Measurements from ENCODE around the gene GPATCH1. TPM values are rescaled to one million over a fixed set of nuclear protein-coding genes. Genes with fewer than 3 reads are reported as not detected.
"Not testable (repeated sequence)": the region's sequence is repeated elsewhere in the genome, so short reads cannot be mapped to it uniquely, and the experiment has no call there.

Gene GPATCH1
- total RNA-seq, 2 experiments from 2014 or later = 13.7 to 15.4 TPM

DNA sequence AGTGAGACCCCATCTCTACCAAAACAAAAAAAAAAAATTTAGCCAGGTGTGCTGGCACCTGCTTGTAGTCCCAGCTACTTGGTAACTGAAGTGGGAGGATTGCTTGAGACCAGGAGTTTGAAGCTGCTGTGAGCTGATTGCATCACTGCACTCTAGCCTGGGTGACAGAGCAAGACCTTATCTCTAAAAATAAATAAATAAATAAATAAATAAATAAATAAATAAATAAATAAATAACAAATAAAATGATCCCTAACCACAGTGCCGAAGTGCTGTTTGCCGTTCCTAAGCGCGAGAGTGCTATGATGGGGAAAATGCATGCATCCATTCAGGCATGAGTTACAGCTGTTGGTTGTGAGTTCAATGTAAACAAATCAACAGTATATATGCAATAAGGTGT is 78.2 kb downstream of the GPATCH1 start:
- Mint-ChIP-seq H3K9me3 (ENCODE audit: low read depth) (peaks cover 2% of the 10 kb centered on the region), H3K4me1 (peaks cover 39% of the 10 kb centered on the region), H3K27me3 (no peaks in the 10 kb centered on the region), H3K4me3 (no peak overlapping the region), H3K36me3 (peaks cover 5% of the 10 kb centered on the region), H3K27ac (no peak overlapping the region)
- CTCF ChIA-PET = interaction anchor here (1.9 to 9.6 kb wide), 4 partner anchors 15 to 34 kb away, joined by 8 to 112 read pairs (median 34); no protein-coding TSS in a partner anchor
- no peak for ATAC-seq
- no peak for DNase-seq

DNA sequence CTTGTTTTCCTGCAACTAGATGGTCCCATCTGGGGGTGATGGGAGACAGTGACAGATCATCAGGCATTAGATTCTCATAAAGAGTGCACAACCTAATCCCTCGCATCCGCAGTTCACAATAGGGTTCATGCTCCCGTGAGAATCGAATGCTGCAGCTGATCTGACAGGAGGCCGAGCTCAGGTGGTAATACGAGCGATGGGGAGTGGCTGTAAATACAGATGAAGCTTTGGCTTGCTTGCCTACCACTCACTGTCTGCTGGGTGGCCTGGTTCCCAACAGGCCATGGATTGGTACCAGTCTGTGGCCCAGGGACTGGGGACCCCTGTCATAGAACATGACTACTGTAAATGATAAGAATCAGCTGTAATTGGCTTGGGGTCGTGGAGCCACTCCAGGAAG is 78.9 kb downstream of the GPATCH1 start:
- Mint-ChIP-seq H3K4me1 (peaks cover 39% of the 10 kb centered on the region), H3K27ac (peak overlapping the region; percentile 94), H3K9me3 (ENCODE audit: low read depth) (peaks cover 2% of the 10 kb centered on the region), H3K36me3 (peaks cover 5% of the 10 kb centered on the region), H3K27me3 (no peaks in the 10 kb centered on the region), H3K4me3 (no peak overlapping the region)
- DNase-seq (no peak), ATAC-seq (no peak)
- CTCF ChIA-PET = interaction anchor here (1.0 to 9.6 kb wide), 6 partner anchors 8 to 34 kb away, joined by 3 to 112 read pairs (median 14); no protein-coding TSS in a partner anchor

- Mint-ChIP-seq H3K4me1 (peaks cover 39% of the 10 kb centered on the region), H3K27me3 (no peaks in the 10 kb centered on the region), H3K4me3 (no peak overlapping the region), H3K9me3 (ENCODE audit: low read depth) (peaks cover 2% of the 10 kb centered on the region), H3K36me3 (peaks cover 5% of the 10 kb centered on the region), H3K27ac (peak overlapping the region; percentile 94)
- ATAC-seq (no peak), DNase-seq (no peak)
- CTCF ChIA-PET = interaction anchor here (1.0 to 9.6 kb wide), 6 partner anchors 10 to 185 kb away, joined by 3 to 112 read pairs (median 14); no protein-coding TSS in a partner anchor
Observed at GRCh38 chr19:33161201-33161600, 80.2 kb downstream of the GPATCH1 start.

GRCh38 chr19:33163481-33163880 is 82.5 kb downstream of the GPATCH1 start:
- H3K9me3 Mint-ChIP-seq (ENCODE audit: low read depth) = peaks cover 6% of the 10 kb centered on the region
- ATAC-seq (no peak), DNase-seq (no peak)
- H3K36me3 Mint-ChIP-seq = peaks cover 13% of the 10 kb centered on the region
- no peak overlapping the region for H3K4me3 Mint-ChIP-seq
- CTCF ChIA-PET = interaction anchor here (9.6 kb wide), 1 partner anchor 14 kb away, joined by 112 read pairs; no protein-coding TSS in a partner anchor
- peaks cover 3% of the 10 kb centered on the region for H3K27me3 Mint-ChIP-seq
- H3K4me1 Mint-ChIP-seq = peaks cover 30% of the 10 kb centered on the region
- H3K27ac Mint-ChIP-seq = no peak overlapping the region

DNA sequence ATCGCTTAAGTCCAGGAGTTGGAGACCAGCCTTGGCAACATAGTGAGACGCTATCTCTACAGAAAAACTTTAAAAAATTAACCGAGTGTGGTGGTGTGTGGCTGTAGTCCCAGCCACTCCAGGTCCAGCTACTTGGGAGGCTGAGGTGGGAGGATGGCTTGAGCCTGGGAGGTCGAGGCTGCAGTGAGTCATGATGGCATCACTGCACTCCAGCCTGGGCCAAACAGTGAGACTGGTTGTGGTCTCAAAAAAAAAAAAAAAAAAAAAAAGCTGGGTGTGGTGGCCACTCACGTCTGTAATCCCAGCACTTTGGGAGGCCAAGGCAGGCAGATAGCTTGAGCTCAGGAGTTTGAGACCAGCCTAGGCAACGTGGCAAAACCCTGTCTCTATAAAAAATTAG is 85.1 kb downstream of the GPATCH1 start:
- ATAC-seq; DNase-seq; H3K27ac Mint-ChIP-seq; H3K9me3 Mint-ChIP-seq (ENCODE audit: low read depth); H3K27me3 Mint-ChIP-seq; H3K4me1 Mint-ChIP-seq; H3K4me3 Mint-ChIP-seq: not testable (repeated sequence)
- H3K36me3 Mint-ChIP-seq = peaks cover 15% of the 10 kb centered on the region
- CTCF ChIA-PET = interaction anchor here (1.0 to 1.5 kb wide), 3 partner anchors 22 to 612 kb away, joined by 3 read pairs; no protein-coding TSS in a partner anchor

DNA sequence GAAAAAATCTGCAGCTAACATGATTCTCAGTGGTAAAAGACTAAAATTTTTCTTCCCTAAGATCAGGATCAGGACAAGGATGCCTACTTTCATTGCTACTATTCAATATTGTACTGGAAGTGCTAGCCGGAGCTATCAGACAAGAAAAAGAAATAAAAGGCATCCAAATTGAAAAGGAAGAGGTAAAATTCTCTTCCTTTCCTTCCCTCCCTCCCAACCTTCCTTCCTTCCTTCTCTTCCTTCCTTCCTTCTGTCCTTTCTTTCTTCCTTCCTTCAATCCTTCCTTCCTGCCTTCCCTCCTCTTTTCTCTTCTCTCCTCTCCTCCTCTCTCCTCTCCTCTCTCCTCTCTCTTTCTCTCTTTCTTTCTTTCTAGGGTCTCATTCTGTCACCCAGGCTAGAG is 86.5 kb downstream of the GPATCH1 start:
- H3K27ac Mint-ChIP-seq = no peak overlapping the region
- CTCF ChIA-PET = no interaction called here
- H3K36me3 Mint-ChIP-seq = peaks cover 15% of the 10 kb centered on the region
- H3K9me3 Mint-ChIP-seq (ENCODE audit: low read depth) = peaks cover 7% of the 10 kb centered on the region
- ATAC-seq (no peak), DNase-seq (no peak)
- peaks cover under 1% of the 10 kb centered on the region for H3K4me1 Mint-ChIP-seq
- H3K4me3 Mint-ChIP-seq = no peak overlapping the region
- H3K27me3 Mint-ChIP-seq = peaks cover 3% of the 10 kb centered on the region

- ATAC-seq = no peak
- Mint-ChIP-seq H3K4me1 (peaks cover 3% of the 10 kb centered on the region), H3K4me3 (no peak overlapping the region), H3K9me3 (ENCODE audit: low read depth) (peaks cover 7% of the 10 kb centered on the region), H3K27ac (no peak overlapping the region), H3K27me3 (peaks cover 3% of the 10 kb centered on the region), H3K36me3 (peaks cover 17% of the 10 kb centered on the region)
- DNase-seq = no peak
- CTCF ChIA-PET = no interaction called here
Observed at GRCh38 chr19:33168528-33168927, 87.5 kb downstream of the GPATCH1 start.

DNA sequence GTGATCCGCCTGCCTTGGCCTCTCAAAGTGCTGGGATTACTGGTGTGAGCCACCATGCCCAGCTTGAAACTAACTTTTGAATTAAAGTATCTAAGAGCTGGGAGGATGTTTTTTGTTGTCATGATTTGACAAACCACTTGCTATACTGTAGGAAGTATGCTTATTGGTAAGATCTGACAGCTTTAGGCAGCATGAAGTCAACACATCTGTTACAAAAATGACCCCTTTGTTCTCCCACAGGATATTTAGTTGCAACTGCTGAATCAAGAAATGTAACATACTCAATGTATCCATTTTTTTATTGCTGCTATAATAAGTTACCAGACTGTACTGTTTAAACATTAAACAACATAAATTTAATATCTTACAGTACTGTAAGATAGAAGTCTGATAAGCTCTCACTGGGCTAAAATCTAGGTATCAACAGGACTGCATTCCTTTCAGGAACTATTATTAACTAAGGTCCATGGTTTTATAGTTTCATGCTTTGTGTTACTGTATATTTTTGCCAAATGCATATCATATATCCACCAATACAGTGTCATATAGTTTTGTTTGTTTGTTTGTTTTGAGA is 90.3 kb downstream of the GPATCH1 start:
- ATAC-seq (no peak), DNase-seq (no peak)
- H3K4me1 Mint-ChIP-seq = peaks cover 15% of the 10 kb centered on the region
- H3K36me3 Mint-ChIP-seq = peaks cover 18% of the 10 kb centered on the region
- CTCF ChIA-PET = interaction anchor here (1.5 to 2.5 kb wide), 4 partner anchors 11 to 27 kb away, joined by 3 to 16 read pairs (median 6); no protein-coding TSS in a partner anchor
- H3K9me3 Mint-ChIP-seq (ENCODE audit: low read depth) = peaks cover 7% of the 10 kb centered on the region
- H3K27ac Mint-ChIP-seq = no peak overlapping the region
- H3K4me3 Mint-ChIP-seq = no peak overlapping the region
- H3K27me3 Mint-ChIP-seq = peaks cover 3% of the 10 kb centered on the region

DNA sequence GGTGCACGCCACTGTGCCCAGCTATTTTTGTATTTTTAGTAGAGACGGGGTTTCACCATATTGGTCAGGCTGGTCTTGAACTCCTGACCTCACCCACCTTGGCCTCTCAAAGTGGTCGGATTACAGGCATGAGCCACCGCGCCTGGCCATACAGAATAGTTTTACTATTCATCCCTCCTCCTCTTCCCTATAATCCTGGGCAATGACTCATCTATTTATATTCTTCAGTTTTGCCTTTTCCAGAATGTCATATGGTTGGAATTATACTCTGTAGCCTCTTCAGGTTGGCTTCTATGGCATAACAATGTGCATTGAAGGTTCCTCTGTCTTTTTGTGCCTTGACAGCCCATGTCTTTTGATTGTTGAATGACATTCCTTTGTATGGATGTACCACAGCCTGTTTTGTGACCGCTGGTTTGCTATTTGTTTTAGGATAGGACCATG is 91.0 kb downstream of the GPATCH1 start:
- CTCF ChIA-PET = interaction anchor here (1.5 to 1.6 kb wide), 3 partner anchors 12 to 28 kb away, joined by 3 to 6 read pairs (median 5); no protein-coding TSS in a partner anchor
- H3K36me3 Mint-ChIP-seq = peaks cover 20% of the 10 kb centered on the region
- H3K27me3 Mint-ChIP-seq = peaks cover 5% of the 10 kb centered on the region
- H3K27ac Mint-ChIP-seq = no peak overlapping the region
- ATAC-seq = no peak
- H3K4me1 Mint-ChIP-seq = peaks cover 17% of the 10 kb centered on the region
- H3K9me3 Mint-ChIP-seq (ENCODE audit: low read depth) = peaks cover 7% of the 10 kb centered on the region
- DNase-seq = no peak
- H3K4me3 Mint-ChIP-seq = no peak overlapping the region

DNA sequence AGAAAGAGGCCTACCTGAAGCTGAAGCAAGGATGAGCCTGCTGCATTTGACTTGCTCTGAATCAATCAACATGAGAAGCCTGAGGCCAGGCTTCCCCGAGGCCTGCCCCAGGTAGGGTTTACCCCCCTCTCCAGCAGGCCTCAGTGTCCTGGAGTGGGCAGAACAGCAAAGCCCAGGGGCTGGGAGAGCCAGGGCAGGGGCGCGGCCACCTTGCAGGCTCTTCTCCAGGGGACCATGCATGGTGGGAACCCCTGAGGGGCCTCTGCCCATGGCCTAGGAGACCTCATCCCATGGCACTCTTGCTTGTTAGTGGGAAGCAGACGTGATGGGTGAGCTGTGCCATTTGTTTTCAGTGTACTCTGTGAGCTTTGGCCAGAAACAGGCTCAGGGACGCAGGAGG is 93.2 kb downstream of the GPATCH1 start:
- CTCF ChIA-PET = no interaction called here
- H3K4me1 Mint-ChIP-seq = peaks cover 27% of the 10 kb centered on the region

GRCh38 chr19:33175156-33175782 is 94.3 kb downstream of the GPATCH1 start:
- CTCF ChIA-PET = interaction anchor here (1.7 to 5.3 kb wide), 5 partner anchors 9 to 49 kb away, joined by 5 to 112 read pairs (median 23); no protein-coding TSS in a partner anchor
- peaks cover 27% of the 10 kb centered on the region for H3K4me1 Mint-ChIP-seq

More for the DNA sequence above, 93.2 kb downstream of the GPATCH1 start:
- no peak overlapping the region for H3K27ac Mint-ChIP-seq
- H3K36me3 Mint-ChIP-seq = peaks cover 7% of the 10 kb centered on the region
- H3K9me3 Mint-ChIP-seq (ENCODE audit: low read depth) = peaks cover 2% of the 10 kb centered on the region
- DNase-seq (no peak), ATAC-seq (no peak)
- no peak overlapping the region for H3K4me3 Mint-ChIP-seq
- peaks cover 5% of the 10 kb centered on the region for H3K27me3 Mint-ChIP-seq

GRCh38 chr19:33175886-33176669 is 95.1 kb downstream of the GPATCH1 start:
- CTCF ChIA-PET = interaction anchor here (0.8 to 5.3 kb wide), 21 partner anchors 8 to 619 kb away, joined by 3 to 112 read pairs (median 5); no protein-coding TSS in a partner anchor
- peaks cover 27% of the 10 kb centered on the region for H3K4me1 Mint-ChIP-seq
- H3K27me3 Mint-ChIP-seq = peaks cover 5% of the 10 kb centered on the region
- H3K4me3 Mint-ChIP-seq = peak overlapping the region; percentile 99
- no peaks in the 10 kb centered on the region for H3K9me3 Mint-ChIP-seq (ENCODE audit: low read depth)
- H3K36me3 Mint-ChIP-seq = peaks cover 5% of the 10 kb centered on the region
- peak; percentile 54 for DNase-seq
- peak; percentile 0 for ATAC-seq
- peak overlapping the region; percentile 93 for H3K27ac Mint-ChIP-seq

More at GRCh38 chr19:33175156-33175782, 94.3 kb downstream of the GPATCH1 start:
- Mint-ChIP-seq H3K4me3 (peak overlapping the region; percentile 99), H3K27me3 (peaks cover 5% of the 10 kb centered on the region), H3K9me3 (ENCODE audit: low read depth) (no peaks in the 10 kb centered on the region), H3K27ac (no peak overlapping the region), H3K36me3 (peaks cover 5% of the 10 kb centered on the region)
- ATAC-seq (no peak), DNase-seq (no peak)
